Heart left ventricle (tissue), 13 donors: Measurements from ENCODE around the gene PLXNA1.

Experiments used
- POLR2A ChIP-seq, 2 donors: fragments of 450-650 bp; IDR thresholded peaks; one replicate each; pipeline ENCODE4 v1.6.1; 2017; ENCODE audit warnings: antibody characterized with exemption in 2 of 2, mild to moderate bottlenecking in 2 of 2, moderate library complexity in 2 of 2
- TF ChIP-seq, protein P1 (sequence below), 12 donors: fragments of 200-600 bp; sonication (generic) in 4 of 12; IDR thresholded peaks; one replicate each; pipeline versions ENCODE4 v1.5.0 to v1.8.0; 2018 to 2022; ENCODE audit warnings: antibody characterized with exemption in 12 of 12, mild to moderate bottlenecking in 5 of 12
- donor health status: ischemic (EF 13 %, LVEDD 7.1; RV severe dilation, severe dysfunction).
- donor health status: DM: no; HTN: yes; CAD: no.
- donor health status: DM: no; HTN: no; CAD: no.
- donor health status: ischemic (EF 25% LVEDD 6.9; RV normal size, moderate dysfunction).
- donor health status: ischemic (EF 25% LVEDD 5.7; RV mildly dilated, moderate dysfunction).
- donor health status: ischemic (EF 35%, LVEDD 5.7; RV mildly dilated, moderate dysfunction).
- donor health status: nonischemic (EF 11% LVEDD 7.7; RV severe dilation, severe dysfunction).
- donor health status: DM: yes; HTN: yes; CAD: no.
- donor health status: PGD.
- donor health status: ischemic (EF 29% LVEDD 5.4; RV normal size, mild dysfunction).
- donor health status: nonischemic (EF 23%, LVEDD 6.1; RV moderate dilation, normal function).

DNA sequence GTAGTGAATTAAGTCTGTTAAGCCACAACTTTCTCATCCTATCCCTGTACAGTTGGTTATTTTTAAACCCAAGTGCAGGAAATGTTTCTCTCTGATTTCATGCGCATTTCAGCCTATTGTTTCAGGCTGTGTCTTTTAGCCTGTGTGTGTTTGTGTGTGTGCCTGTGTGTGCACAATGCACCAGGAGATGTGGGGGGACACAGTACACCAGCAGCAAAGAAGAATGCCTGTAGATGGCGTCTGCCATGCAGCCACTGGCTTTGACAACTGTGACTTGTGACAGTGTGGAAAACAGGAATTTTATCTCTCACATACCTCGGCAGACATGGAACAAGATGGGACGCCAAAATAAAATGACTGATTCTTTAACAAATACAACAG lies 43.6 kb upstream of the PLXNA1 start:
- TF ChIP-seq, protein P1, sequence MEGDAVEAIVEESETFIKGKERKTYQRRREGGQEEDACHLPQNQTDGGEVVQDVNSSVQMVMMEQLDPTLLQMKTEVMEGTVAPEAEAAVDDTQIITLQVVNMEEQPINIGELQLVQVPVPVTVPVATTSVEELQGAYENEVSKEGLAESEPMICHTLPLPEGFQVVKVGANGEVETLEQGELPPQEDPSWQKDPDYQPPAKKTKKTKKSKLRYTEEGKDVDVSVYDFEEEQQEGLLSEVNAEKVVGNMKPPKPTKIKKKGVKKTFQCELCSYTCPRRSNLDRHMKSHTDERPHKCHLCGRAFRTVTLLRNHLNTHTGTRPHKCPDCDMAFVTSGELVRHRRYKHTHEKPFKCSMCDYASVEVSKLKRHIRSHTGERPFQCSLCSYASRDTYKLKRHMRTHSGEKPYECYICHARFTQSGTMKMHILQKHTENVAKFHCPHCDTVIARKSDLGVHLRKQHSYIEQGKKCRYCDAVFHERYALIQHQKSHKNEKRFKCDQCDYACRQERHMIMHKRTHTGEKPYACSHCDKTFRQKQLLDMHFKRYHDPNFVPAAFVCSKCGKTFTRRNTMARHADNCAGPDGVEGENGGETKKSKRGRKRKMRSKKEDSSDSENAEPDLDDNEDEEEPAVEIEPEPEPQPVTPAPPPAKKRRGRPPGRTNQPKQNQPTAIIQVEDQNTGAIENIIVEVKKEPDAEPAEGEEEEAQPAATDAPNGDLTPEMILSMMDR (IDR thresholded peaks at IDR 0.05), result peak in 6 of 12 donors; percentile 17 to 46 (median 28)
- no peak for TF ChIP-seq POLR2A (IDR thresholded peaks at IDR 0.05)
